Neural progenitor cell (in vitro differentiated cells): ENCODE measurements around the gene ISG15.

Experiments
- CTCF ChIP-seq: fragments of 200-600 bp; sonication (generic); IDR thresholded peaks from 2 replicates; pipeline ENCODE4 v1.5.1; 2017; ENCODE audit warnings: antibody characterized with exemption, mild to moderate bottlenecking
- EZH2phosphoT487 ChIP-seq: fragments of 200-600 bp; sonication (generic); IDR thresholded peaks from 2 replicates; pipeline ENCODE4 v1.6.1; 2017; ENCODE audit warnings: antibody characterized with exemption

GRCh38 chr1:1044455-1045078 is 31.3 kb downstream of the ISG15 start:
- TF ChIP-seq CTCF (no peak), EZH2phosphoT487 (no peak)
